Stimulated activated naive CD4-positive, alpha-beta T cell (primary cell): ENCODE data around the gene TSC22D3.

ENCODE experiments used
- DNase-seq, 6 experiments: peaks; one replicate each; lab custom pipeline; 2025; lab: John Stamatoyannopoulos, UW

The TSC22D3 gene

DNA sequence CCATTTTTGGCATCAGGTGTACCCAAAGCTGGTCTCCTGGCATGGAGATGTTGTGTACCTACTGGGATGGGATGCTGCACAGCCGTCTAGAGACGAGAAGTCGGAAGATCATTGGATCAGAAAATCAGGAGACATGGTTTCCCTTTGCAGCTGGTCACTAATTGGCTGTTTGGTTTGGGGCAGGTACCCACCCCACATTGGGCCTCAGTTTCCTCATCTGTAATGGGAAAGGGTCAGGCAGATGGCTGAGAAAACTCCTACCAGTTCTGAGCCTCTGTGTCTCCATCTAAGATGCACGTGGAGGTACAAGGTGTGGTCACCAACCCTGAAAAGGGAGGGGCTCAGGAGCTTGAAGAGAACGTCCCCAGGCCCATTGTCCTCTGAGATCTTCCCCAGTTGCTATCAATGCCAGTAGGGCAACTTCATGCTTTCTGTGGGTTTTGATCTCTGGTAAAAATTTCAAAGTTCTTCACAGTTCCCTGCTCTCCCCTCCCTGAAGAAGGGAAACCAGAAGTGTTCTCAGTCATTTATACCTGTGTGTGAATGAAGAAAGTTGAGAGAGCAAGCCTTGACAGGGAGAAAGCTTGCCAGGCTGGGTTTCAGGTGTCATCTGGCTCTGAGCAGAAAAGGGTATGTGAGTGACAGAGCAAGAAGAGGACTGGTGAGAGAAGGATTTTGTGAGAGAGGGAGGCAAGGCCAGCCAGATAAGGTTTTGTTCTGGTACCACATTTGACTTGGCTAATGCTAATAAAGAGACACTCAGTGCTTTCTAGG lies 15.1 kb downstream of the TSC22D3 start:
- DNase-seq, result no peak

DNA sequence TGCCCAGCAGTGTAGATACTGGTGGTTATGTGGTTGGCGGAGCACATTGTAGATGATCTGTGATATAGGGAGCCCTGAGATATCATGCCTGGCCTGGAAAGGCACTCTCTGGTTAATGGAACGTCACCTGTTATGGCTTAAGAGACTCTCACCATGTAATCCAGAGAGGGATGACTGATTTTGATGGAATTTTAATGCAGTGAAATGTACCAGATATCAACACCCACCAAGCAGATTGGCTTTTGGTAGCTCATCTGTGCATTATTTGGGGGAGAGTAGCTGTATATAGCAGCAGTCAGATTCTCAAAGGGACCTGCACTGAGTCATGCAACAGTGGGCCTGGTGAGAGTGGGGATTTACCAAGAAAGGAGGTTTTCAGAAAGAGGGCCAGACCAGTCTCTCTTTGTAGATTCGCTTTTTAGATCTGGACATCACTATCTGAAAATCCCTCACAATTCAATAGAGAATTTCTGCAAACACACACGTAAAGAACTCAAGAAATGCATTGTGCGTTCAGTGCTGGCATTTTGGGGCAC lies 17.3 kb downstream of the TSC22D3 start:
- no peak for DNase-seq

DNA sequence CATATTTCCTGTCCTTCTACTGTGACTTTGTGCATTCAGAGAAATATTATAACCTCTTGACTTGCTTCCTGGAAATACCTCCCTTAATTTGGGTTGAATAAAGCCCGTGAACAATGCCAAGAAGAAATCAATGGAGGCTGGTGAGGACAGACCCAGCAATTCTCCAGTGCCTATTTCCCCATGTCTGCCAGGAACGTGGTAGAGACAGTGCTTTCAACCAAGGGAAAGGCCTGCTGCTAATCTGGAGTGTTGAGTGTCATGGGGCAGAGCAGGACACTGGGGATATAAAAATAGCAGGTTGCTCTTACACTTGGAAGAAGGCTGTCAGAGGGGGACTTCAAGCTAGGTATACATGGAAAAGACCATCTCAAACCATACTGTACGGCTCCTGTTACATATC lies 19.9 kb downstream of the TSC22D3 start:
- DNase-seq, result no peak

DNA sequence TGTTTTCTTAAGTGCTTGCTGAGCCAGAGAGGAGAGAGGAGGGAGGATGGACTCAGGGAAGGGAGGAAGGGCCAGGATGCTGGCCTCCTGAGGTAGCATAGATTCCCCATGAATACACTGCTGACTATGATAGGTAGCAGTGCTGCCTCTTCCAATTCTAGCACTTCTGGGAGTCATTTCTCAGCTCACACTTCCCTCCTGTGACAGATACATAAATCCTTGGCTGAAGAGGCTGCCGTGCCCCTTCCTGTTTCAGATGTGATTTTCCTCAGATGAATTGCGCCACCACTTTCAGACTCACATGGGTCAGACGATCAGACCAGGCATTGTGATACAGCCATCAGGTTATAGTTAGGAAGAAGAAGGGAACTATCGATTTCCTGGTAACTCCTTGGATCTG lies 22.4 kb downstream of the TSC22D3 start:
- DNase-seq, result no peak

DNA sequence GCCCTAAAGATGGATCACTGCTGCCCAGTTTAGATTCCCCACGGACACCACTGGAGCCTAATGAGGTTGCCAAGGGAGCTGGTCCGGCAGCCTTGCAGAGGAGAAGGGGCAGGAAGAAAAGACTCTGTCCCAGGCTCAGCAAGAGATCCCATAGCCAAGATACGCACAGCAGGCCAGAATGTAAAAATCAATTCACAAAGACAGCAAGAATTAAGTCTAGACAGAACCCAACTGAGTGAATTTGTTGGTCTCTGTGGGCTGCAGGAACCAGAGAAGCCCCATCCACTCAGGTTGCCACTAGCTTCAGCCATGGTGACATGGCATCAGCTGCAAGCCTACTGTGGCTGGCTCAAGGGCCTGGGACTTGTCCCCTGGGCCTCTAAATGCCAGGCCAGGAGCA lies 22.9 kb downstream of the TSC22D3 start:
- DNase-seq, result no peak

DNA sequence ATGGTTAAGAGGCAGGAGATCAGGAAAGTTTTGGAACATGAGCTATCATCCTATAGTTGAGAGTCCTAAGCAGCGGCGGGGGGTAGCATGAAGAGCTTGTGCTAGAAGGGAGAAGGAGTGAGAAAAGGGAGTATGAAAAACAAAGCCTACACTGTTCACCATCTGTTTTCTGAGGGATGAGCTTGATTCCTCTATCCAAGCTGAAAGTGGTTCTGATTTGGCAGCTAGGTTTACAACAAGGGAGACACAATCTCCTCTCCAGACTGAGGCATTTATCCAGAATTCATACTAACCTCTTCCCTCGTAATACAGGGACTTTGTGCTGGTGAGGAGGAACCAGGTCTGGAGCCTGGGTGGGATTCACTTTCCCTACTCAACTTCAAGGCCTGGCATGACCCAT lies 23.5 kb downstream of the TSC22D3 start:
- DNase-seq, result no peak

DNA sequence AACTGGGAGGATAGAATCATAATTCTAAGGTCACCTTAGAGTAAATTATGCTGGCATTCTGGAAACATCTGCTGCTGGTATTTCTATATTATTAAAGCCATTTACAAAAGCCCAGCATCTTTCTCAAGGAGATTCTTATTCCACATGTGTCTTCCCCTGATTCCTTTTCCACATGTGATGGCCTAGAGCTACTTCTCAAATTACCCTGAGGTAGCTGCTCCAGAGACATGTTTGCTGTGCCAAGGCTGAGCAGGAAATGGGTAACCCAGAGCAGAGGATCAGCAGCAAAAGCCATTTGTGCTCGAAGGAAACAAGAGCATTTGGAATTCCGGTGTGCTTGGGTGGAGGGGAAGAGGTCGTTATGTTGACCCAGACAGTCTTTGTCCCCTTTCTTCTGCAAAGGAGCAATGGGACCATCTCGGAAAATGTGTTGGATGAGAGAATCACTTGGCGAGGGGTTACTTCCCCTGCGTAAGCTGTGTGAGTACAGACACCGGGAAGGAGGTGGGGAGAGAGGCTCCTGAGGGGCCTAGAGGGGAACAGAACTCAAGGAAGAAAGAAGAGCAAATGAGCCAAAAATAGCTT lies 24.6 kb downstream of the TSC22D3 start:
- DNase-seq, result no peak

DNA sequence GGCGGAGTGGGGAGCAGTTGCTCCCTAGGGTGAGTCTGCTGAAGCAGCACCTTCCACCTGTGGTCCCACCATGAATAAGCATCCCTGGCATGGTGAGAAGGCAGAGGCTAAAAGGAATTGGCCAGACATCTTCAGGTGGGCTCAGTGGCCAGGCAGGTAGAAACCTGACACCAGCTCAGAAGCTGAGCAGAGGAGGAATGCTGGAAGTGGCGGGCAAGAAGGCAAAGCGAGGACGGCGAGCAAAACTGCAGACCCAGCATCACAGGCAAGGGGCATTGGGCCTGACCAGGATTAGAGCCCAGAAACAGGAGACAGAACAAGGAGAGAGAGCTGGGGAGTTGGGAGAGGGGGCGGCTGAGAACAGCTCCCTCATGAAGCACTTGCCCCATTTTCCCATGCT lies 25.3 kb downstream of the TSC22D3 start:
- DNase-seq, result no peak

DNA sequence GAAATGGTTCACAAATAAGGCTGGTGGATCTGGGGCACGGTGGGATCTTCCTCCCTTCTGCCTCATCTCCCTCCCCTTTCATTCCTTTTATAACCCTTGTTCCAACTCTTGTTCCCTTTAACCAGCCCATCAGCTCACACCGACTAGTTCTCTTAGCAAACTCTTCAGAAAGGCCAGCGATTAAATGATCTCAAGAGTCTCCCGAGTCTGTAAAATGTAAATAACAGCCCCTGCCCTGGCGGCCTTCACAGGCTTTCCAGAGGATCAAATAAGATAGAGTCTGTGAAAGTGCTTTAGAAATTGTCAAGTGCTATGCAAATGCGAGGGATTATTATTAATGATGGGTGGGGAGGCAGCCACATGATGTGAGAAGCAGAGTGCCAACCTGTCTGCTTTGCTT lies 27.1 kb downstream of the TSC22D3 start:
- DNase-seq, result no peak

DNA sequence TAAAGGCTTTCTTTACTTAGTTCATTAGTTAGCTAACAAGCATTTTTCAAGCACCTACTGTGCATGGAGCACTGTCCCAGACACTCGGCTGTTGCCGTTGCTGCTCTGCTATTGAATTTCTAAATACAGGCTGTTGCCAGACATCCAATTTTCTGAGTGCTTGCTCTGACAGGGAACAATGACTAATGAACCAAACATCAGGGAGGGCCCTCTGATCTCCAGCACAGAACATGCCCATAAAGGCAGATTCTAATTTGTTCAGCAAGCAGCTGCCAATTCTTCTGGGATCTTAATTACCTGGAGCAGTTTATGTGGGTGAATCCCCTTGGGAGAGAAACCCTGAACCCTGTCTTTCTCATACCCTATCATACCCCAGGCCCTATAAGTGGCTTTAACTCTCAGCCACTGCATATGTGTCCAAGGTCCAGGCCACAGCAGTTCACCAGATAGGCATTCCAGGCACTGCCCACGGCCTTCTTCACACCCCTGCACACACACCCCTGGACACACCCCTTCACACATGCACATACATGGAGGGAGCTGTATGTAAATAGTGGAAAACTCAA lies 27.9 kb downstream of the TSC22D3 start:
- no peak for DNase-seq

DNA sequence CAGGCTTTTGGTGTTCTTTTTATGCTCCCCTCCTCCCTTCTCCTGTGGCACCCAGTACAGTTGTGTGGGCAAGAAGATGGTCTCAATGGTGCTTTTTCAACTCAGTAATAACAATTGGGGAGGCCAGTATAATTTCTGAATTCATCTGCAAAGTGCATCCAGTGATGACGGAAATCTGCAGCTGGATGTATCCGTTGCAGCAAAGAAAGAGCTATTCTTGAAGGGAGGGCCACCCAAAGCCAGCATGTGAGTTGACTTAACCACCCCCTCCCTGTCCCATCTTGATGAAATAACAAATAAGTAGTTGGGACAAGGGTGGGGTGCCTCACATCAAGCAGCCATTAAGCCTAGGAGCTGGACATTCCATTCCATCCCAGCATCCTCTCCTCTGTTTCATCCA lies 30.7 kb downstream of the TSC22D3 start:
- DNase-seq, result no peak

DNA sequence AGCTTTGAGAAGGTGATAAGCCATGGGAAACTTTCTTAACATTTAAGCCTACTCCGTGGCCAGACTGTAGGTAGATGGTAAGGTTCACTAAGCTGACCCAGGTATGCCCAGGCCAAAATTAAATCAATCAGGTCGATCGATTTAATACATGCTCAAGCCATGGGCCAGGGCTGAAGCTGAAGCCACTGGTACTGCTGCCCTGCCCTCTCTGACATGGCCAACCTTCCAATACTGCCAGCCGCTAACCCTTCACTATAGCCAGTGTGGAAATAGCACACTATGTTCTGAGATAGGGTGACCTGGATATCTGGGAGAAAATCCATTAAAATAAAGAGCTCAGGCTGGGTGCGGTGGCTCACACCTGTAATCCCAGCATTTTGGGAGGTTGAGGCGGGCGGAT lies 31.6 kb downstream of the TSC22D3 start:
- DNase-seq, result no peak

DNA sequence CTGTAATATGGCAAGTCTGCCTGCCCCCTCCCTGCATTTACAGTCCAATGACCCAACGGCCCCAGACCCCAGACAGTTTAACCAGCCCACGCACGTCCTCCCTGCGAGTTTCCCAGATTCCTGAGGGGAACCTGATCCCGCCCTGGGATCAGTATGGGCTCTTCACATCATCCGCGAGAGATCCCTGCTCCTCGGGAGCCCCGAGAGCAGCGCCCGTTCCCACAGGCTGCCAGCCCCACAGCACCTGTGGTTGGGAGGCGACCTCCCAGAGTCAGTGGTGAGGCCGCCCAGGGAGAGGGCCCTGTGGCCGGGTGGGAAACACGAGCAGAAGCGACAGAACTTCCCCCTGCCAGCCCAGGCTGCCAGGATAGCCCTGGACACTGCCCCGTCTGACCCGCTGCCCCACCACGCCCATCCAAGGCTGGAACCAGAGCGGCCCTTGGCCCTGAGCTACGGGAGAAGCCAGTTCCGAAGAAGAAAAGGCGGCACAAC lies 32.8 kb downstream of the TSC22D3 start:
- DNase-seq, result no peak

DNA sequence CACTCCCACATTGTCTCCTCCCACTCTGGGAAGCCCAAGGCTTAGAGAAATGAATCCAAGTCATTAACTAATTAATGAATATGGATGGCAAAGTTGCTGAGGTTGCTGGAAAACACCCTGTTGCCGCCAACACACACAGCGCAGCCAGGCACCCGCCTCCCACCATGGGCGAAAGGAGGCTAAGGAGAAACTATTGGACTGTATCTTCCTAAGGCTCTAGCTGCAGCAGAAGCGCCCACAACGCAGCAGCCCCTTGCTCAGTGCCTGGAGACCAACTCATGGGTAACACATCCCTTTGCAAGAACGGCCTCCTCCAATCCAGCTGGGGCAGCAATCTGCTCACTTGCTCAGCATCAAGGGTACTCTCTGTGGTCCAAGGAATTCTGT lies 34.2 kb downstream of the TSC22D3 start:
- DNase-seq, result peak in 1 of 6 experiments; percentile 8

DNA sequence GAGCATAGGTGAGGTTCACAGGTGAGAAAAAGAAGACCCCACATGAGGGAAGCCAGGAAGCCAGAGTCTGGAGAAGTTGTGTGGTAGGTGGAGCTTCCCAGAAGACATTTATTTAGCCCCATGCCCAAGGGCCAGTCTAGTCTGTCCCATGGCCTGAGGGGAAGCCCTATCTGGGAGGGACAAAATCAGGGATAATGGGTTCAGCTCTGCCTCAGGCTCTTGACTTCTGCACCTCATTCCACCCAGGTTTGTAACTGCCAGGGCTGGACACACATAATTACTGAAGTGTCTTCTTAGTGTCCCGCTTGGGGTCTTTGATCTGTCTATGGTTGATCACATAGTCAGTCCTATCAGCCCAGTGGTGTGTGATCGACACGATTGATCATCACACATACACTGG lies 36.0 kb downstream of the TSC22D3 start:
- no peak for DNase-seq

DNA sequence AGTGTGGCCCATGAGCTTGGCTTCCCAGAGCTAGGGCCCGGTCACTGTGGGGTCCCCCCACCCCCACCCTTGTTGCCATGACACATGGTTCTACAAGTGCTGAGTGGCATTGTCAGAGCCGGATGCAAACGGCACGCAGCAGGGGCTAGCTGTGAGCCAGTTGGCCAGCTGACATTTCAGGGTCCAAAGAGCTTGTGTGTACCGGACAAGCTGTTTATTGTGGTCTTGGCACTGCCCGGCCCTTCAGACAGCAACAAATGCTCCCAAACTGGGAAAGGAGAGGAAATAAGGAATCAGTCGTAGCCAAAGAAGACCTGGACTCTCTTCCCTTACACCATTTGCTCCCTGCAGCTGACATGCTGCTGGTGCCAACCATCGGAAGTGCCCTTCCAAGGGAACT lies 36.8 kb downstream of the TSC22D3 start:
- DNase-seq, result no peak

DNA sequence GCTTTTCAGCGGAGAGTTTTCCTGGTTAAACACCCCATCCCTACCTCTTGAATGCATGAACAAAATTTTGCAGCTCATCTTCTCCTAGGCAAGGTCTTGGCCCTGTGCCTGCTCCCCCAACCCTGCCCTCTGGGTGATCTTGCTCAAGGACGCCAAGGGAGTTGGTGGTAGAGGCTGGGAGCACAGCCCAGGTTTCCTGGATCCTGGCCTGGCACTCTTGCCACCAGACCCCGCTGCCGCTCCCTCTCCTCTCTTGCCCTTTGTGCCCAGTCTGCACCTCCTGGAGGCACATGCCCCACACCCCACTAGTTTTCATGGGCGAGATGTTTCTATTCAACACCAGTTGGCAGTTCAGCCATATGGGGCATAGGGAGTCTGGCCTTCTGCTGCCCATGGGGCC lies 37.3 kb downstream of the TSC22D3 start:
- DNase-seq, result no peak

DNA sequence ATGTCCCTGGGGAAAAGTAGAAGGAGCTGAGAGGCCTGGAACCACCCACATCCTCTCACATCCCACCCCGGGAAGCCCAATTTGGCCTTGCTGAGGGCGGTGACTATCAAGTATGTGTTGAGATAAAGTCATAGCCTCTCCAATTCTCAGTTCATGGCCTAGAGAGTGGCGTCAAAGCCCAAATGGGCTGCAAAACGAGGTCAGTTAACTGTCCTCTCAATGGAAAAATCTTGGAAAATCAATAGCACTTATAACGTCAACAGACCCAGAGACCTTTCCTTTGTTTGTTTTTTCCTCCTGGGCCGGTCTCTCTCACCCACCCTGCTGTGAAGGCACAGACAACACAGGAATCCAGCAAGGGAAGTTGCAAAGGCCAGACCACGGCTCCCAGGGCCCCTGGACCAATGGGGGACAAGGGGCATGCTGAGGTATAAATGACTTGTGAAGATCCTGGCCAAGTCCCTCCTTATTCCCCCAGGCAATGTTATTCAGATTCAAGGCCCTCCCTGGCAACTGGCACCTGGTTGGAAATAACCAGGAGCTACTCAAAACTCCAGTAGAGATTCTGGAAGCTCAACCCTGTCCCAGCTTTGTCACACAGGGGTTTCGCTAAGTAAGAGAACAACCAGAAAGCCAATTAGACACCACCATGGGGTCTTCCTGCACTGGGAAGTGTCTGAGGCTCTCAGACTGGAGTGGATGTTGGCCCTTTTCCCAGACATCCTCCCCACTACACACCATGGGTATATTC lies 38.6 kb downstream of the TSC22D3 start:
- no peak for DNase-seq

DNA sequence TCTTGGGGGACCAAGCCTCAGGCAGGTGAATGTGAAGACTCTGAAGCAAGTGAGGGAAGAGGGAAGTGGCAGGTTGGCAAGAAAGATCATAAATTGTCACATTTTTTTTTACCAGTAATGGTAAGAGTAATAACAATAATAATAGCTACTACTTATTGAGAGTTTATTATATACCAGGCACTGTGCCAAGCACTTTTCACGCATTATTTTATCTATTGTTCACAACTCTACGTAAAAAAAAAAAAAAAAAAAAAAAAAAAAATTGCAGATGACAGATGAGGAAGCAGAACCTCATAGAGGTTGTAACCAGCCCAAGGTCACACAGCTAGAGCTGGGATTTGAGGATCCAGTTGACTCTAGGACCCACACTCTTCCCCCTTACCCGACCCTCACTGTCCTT lies 40.9 kb downstream of the TSC22D3 start:
- no peak for DNase-seq

DNA sequence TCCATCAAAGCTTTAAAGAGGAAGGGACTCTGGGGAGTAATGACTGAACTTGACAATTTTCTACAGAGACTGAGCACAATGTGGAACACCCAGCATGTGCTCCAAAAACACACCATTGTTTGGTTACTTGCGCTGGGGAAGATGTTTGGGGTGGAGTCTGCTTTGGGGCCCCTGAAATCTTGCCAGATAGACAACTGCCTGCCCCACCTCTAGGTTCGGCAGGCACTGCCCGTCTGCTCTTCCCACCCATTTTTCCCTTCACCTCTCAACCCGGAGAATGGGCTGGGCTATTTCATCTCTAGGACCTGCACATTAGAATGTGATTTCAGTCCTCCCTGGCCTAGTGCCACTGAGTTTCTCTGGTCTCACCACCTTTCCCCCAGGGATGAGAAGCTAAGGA lies 41.9 kb downstream of the TSC22D3 start:
- DNase-seq, result no peak

DNA sequence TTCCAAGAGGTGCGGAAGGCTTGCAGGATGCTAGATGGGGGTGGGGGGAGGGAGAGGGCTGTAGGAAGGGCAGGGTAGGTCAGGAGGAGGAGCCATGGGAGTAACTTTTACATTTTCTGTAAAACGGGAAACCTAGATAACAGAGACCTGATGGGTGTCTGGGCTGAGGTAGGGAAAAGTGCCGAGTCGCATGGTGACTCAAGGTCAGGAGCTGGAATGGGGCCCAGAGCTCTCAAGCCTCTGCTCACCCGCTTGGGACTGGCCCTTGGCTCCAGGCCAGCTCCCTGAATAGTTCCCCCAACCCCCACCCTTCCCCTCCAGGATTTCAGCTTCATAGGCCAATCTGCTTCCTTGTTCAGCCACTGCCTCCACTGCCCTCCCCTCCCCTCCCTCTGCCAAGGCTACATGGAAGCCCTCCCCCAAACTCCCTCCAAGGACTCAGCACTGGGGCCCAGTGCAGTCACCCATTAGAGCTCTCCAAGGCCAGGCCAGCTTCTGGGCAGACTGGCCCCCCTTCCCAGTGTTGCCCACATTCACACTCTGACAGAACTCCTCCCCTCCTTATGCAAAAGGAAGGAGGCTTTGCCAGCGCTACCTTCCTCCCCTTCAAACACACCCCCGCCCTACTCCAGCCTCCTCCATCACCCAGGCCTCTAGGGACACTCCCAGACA lies 43.6 kb downstream of the TSC22D3 start:
- DNase-seq, result no peak
